NCI-H2029 treated with DMSO at 0.1 percent for 48 hours (cell line): ENCODE measurements around the gene COX14.
"Not testable (repeated sequence)": the region's sequence is repeated elsewhere in the genome, so short reads cannot be mapped to it uniquely, and the experiment has no call there.

ENCODE experiments used
- DNase-seq: peaks from one replicate; lab custom pipeline; 2025; lab: John Stamatoyannopoulos, UW

The COX14 gene

DNA sequence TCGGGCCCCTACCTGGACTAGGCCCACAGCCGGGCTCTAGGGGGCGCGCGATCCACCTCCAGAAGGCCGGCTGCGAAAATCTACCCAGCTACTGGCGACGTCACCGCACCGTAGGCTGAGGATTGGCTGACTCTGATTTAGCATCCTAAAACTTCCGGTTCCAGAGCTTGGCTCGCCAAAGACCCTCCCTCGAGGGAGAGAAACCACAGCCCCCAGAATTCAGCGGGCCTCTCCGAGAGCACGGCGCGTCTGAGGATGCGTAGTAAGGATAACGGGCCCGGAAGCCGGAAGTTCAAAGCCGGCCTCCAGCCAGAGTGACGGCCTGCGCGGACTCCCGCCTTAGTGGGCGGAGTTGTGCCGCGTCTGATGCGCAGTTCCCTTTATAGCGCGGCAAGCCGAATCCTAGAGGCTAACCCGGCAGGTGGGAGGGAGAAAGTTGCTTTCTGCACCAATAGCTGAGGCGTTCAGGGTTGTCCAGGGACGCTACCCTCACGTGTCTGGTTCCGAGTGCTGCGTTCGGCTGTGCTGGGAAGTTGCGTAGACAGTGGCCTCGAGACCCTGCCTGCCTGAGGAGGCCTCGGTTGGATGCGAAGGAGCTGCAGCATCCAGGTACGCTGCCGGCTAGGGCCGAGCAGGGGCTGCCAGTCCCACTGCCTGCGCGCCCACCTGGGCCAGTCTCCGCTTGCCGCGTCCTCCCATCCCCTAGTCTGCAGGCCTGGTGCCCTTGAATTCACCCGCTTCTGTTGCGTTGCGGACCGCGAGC lies at the start of gene COX14:
Gene COX14 (plus strand): TSS at position 544 of the 763 bp plus-strand sequence. CDS start 7,808 bp downstream, outside the sequence.
- DNase-seq = peak; percentile 96

DNA sequence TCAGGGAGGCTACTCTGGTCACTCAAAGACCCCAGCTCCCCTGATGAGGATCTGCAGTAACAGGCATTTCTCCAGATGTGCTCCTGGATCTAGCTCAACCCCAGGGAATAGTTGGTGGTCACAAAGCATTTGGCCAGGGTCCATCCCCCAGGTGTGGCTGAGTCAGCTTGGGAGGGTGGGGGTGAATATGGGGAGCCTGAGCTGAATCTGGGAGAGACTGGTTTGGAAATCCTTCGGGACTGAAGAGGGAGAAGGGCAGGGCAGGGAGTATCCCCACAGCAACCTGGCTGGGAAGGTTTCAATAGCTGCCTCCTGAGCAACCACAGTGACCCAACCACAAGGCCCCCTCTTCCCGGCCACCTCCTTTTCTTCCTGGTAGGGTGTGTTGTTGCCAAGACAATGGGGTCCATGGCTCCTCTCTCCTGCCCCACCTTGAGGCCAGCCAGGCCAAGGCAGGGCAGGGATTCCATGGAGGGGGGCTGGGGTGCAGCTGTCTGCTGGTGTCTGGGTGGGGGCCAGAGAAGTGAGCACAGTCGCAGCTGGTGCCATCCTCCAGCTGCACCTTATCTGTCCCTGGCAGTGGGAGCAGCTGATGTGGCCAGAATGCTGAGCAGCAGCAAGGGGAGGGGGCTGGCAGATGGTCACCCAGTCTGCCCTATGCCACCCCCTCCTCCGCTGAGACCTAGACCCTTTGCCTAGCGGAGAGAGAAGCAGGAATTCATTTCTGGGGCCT lies 49.1 kb upstream of the COX14 start:
- DNase-seq = no peak

DNA sequence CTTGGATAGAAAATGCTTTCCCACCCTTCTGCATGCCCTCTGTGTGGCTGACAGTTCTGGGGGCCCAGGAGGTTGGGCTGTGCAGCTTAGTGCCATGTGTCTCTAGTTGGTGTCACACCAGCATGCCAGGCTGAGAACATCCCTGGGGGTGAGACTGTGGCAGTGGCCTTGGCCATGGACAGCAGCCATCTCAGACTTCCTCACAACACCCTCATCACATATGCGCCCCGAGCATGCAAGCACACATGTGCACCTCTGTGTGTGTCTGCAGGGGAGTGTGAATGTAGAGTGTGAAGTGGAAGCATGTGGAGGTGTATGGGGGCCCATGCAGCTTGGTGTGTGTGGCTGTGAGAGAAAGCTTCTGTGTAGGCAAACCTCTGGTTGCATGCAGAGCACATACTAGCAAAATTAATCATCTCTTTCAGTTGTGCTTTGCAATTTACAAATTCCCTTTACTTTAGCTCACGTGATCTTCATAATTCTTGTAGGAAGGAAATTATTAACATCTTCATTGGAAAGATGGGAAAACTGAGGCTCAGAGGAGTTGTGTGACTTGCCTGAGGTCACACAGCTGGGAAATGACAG lies 46.2 kb upstream of the COX14 start:
- no peak for DNase-seq

DNA sequence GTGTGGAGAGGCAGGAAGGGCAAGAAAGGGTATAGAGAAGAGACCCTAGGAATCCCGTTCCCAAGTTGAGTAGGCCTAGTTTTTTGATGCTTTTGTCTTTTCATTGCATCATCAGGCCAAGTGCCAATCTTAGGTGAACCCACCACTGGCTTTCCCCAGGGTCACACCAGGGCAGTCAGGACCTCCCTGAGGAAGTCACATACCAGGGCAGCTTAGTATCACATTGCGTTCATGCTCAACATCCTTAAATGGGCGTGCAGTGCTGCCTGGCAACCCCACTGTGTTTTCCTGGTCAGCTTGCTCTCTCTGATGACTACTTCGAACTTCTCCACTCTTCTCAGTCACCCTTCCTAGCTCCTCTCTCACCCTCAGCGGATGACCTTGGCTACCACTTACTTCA lies 45.6 kb upstream of the COX14 start:
- DNase-seq = no peak

DNA sequence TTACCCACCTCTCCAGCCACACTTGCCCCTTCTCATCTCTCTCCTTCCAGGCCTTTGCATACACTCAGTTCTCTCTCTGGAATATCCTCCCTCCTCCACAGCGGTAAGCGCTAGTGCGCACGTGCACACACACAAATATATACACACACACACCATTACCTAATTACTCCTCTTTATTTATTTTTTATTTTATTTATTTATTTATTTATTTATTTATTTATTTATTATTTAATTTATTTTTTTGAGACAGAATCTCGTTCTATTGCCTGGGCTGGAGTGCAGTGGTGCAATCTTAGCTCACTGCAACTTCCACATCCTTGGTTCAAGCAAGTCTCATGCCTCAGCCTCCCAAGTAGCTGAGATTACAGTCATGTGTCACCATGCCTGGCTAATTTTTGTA lies 43.0 kb upstream of the COX14 start:
- DNase-seq = no peak

DNA sequence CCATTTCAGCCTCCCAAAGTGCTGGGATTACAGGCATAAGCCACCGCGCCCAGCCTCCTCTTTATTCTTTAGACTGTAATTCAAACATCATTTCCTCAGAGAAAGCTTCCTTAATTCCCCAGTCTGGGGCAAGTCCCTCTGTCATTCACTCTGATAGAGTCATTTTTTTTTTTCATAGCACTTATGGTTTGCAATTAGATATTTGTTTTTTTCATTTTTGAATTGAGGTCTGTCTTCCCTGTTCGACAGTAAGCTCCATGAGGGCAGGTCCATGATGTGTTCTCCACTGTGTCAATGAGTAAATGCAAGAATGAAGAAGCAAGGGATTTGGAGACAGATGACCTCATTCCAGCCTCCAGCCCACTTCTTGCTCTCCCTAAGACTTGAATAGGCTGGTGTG lies 42.5 kb upstream of the COX14 start:
- no peak for DNase-seq

DNA sequence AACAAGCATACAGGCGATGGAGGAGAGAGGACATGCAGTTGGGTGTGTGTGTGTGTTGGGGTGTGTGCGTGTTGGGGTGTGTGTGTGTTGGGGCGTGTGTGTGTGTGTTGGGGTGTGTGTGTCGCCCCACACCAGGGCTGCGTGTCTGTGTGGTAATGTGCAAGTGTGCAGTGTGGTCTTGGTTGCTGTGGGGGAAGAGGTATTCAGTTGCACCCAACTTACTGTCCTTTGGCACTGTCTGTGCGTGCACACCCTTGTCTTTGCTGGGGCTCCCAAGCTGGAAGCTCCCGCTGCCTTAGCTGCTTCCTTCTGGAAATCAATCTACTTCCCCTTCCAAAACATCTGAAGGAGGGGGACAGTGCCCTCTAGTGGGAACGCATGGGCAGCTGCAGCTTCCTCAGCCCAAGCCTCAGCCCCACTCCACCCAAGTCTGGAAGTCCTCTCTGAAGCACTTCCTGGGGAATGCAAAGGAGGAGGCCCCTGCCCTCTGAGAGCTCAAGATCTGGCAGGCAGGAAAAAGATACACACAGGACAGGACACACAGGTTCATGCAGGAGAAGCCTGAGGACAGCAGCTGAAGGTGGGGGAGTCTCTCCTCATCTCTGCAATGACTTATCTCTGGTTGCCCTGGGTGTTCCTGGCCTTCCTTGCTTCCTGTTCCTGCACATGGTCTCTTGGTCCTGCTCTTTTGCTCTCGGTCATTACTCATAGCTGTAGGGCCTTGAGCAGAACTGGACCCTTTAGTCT lies 41.5 kb upstream of the COX14 start:
- DNase-seq = peak; percentile 53

DNA sequence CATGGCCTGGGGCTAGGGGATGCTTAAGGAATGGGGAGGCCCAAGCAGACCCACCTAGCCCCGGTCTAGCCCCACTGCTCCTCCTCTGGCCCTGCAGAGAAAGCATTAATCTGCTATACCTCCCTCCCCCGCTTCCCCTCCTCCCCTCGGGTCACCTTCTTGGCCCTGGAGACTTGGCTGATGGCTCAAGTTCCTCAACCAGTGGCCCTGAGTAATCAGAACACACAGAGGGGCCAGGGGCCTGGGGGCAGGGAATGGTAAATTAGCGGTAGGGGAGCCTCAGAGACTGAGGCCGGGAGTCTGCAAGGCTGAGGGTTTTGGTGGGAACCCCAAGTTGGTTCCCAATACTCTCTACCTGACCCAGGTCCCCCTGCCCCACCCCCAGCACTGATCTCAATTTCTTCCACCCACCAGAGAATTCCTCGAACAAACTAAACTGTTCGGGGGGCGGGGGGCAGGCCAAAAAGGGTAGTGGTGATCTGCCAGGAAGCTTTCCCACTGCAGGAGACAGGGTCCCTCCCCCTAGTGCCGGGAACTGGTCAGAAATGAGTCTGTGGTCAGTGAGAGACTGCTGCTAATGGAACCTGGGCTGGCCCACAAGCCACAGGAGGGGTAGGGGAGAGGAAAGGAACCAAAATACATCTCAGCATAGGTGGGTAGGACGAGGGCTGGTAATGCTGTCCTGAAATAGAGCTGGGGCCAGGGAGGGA lies 39.7 kb upstream of the COX14 start:
- DNase-seq = no peak

DNA sequence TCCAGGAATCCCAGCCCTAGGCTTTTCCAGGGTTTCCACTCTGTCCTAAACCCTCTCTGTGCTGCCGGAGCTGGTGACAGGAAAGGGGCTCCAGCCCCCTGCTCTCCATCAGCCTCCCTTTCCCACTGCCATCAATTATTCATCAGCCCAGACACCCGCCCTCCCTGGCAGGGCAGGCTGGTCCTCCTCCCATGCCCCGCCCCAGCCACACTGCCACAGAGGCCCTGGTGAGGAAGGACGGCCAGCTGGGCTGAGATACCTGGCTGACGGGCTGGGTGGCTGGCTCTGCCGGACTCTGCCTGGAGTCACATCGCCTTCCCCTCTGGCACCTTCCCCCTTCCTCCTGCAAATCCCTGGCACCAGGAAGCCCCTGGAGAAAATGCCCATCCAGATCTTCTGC lies 38.8 kb upstream of the COX14 start:
- no peak for DNase-seq

DNA sequence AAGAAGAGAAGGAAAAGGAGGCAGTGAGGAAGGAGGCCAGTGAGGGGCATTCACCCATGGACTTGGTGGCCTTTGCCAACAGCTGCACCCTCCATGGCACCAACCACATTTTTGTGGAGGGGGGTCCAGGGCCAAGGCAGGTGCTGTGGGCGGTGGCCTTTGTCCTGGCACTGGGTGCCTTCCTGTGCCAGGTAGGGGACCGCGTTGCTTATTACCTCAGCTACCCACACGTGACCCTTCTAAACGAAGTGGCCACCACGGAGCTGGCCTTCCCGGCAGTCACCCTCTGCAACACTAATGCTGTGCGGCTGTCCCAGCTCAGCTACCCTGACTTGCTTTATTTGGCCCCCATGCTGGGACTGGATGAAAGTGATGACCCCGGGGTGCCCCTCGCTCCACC lies 38.3 kb upstream of the COX14 start:
- DNase-seq = no peak

DNA sequence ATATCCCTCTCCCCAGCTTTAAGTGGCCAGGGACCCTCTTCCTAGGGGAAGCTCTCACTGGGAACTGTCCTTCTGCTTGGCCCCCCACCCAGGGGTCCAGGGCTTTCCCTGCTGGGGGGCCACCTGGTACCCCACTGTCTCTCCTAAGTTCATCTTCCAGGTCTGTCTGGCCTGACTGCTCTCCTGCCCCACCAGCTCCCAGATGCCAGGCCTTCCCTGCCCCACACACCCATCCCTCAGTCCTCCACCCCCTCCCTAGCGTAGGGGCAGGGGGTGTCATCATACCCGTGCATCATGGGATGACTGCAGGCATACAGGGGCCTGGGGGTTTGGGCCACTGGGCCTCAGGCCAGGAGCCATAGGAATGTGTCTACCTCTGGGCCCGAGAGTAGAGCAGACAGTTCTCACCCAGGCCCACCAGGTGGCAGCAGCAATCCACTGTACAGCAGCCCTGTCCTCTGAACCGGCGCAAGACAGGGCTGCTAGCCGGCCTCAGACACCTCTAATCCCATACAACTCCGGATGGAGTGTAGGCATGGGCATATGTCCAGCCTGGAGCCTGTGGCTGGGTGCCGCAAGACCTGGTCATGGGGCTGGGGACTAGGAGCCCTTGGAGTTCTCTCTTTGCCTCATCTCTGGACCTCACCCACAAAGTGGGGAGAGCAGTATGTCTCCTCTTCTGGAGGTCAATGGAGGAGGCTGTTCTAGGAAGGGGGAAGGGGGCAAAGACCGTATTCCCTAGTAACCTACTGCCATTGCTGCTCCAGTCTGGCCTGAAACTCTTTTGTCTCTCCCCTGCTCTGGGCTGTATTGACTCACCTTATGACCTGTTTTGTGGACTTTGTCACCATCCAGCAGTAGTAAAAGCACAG lies 36.9 kb upstream of the COX14 start:
- DNase-seq = peak; percentile 62

DNA sequence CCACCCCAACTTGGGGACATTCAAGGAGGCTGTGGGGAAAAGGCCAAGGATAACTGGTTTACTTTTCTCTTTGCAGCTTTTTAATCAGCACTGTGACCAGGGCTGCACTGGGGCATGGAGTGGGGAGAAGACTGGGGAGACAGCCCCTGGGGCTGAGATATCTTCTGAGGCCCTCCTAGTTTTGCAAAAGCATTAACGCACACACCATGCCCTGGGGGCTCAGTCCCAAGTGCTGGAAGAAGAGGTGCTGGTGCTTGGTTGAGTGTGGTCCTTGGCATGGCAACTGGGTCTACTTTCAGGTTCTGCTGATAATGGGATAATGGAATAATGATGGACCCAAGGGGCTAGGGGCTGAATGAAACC lies 36.2 kb upstream of the COX14 start:
- DNase-seq = no peak

DNA sequence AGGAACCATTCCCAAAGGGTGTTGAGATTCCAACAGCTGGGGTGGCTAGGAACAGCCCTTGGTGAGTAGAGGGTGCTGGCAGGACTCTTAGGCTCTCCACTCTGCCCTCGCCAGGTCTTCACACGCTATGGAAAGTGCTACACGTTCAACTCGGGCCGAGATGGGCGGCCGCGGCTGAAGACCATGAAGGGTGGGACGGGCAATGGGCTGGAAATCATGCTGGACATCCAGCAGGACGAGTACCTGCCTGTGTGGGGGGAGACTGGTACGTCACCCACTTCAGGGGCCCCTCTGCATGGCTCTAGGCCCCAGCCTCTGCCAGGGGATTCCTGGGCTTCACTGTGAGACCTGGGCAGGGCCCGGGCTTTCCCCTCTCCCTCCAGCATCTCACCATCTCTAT lies 34.9 kb upstream of the COX14 start:
- DNase-seq = no peak

DNA sequence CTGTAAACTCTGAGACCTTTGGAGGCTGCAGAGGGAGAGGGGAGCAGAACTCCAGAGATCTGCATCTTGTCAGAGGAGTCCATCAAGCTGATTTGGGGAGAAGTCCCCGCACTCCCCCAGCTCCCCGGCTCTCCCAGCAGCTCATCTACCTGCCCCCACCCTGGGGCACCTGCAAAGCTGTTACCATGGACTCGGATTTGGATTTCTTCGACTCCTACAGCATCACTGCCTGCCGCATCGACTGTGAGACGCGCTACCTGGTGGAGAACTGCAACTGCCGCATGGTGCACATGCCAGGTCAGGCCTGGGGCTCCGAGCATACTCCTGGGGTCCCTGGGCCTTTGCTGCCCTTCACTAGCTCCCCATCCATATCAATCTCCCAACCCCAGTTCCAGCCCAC lies 33.8 kb upstream of the COX14 start:
- DNase-seq = no peak

DNA sequence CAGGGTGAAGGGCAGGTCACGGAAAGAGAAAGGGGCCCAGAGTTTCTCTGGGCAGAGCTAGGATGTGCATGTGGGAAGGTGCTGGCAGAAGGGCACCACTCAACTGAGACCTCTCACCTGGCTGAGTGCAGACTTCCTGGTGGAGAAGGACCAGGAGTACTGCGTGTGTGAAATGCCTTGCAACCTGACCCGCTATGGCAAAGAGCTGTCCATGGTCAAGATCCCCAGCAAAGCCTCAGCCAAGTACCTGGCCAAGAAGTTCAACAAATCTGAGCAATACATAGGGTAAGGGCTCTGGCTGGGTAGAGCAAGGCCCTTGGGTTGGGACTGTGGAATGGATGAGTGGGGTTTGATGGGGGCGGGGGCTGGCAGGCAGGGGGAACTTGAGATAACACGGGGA lies 32.3 kb upstream of the COX14 start:
- DNase-seq = no peak

DNA sequence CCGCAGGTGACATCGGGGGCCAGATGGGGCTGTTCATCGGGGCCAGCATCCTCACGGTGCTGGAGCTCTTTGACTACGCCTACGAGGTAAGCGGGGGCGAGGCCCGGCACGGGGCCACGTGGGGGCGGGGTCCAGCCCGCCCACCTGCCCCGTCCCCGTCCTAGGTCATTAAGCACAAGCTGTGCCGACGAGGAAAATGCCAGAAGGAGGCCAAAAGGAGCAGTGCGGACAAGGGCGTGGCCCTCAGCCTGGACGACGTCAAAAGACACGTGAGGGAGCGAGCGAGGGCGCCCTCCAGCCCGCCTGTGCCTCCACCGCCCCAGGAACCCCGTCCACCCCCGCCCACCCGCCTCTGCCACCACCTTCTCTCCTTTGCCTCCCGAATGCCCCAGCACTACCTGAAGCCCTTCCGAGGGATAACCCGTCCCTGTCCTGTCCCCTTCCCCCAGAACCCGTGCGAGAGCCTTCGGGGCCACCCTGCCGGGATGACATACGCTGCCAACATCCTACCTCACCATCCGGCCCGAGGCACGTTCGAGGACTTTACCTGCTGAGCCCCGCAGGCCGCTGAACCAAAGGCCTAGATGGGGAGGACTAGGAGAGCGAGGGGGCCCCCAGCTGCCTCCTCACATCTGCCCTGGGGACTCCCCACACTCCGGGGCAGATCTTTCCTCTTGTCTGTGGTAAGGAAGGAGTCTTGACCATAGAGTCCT lies 30.8 kb upstream of the COX14 start:
- no peak for DNase-seq

DNA sequence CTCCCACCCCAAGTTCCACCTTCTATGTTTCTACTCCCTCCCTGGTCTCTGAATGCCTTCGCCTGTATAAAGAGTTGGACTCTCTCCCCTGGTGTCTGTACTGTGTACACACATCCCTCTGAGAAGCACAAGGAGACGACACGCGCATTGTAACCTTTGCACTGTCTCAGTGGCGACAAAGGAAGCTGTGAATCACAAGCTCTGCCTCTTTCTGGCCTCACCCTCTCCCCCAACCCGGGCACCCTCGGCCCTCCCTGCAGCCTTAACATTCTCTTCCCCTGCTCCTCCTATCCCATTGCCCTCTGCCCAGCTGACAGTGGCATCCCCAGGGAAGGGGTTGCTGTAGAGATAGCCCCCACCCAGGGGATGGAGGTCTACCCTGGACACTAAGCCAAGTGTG lies 29.4 kb upstream of the COX14 start:
- DNase-seq = no peak

DNA sequence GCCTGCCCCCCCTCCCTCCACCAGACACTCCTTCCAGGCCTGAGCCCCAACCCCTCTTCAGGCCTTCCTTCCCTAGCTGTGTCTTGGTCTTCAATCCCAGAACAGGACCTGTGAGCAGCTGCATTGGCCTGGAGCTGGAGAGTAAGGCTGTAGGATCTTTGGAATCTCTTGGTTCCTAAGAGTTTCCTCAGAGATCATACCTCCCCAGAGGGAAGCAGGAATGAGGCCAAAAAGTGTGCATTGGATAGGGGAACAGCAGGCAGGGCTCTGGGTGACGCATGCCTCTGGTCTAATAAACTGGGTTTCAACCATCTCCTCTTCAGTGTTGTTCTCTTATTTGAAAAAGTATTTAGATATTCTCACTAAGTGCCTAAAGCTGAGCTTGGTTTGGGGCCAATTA lies 28.7 kb upstream of the COX14 start:
- DNase-seq = no peak

DNA sequence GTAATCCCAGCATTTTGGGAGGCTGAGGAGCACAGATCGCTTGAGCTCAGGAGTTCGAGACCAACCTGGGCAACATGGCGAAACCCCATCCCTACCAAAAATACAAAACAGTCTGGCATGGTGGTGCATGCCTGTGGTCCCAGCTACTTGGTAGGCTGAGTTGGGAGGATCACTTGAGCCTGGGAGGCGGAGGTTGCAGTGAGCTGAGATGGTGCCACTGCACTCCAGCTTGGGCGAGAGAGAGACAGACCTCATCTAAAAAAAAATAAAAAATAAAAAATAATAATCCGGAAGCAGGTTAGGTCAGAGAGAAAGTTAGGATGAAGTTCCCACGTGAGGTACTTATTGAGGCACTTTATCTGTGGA lies 27.6 kb upstream of the COX14 start:
- DNase-seq = not testable (repeated sequence)
